ENCODE results near the gene ANO2. TPM values are rescaled to one million over a fixed set of nuclear protein-coding genes. Genes with fewer than 3 reads are reported as not detected.
A peak's percentile ranks its signal among the peaks of the same experiment; 100 is the strongest.

Gene ANO2
- total and polyA plus RNA-seq, 4 donors: 0.03 to 0.25 (median 0.15) TPM

- 78% methylated on average over 5 of the region's 5 CpGs for WGBS
- H3K9ac ChIP-seq (ENCODE audit: low read depth in 1 of 2, low read length in 2 of 2): no peak overlapping the region
- H3K27me3 ChIP-seq (ENCODE audit: control insufficient read depth in 4 of 4, insufficient read depth in 4 of 4, low read length in 3 of 4): no peaks in the 10 kb centered on the region
- H3K4me3 ChIP-seq (ENCODE audit: low read depth in 1 of 3, low read length in 3 of 3): no peak overlapping the region
- no peak overlapping the region for H3K27ac ChIP-seq (ENCODE audit: low read depth in 1 of 2, low read length in 2 of 2)
- H3K9me3 ChIP-seq (ENCODE audit: control insufficient read depth in 4 of 4, low read length in 3 of 4): no peaks in the 10 kb centered on the region
- TF ChIP-seq SP1 (IDR thresholded peaks at IDR 0.05) (no peak), JUND (IDR thresholded peaks at IDR 0.05) (no peak), YY1 (IDR thresholded peaks at IDR 0.05) (no peak), EGR1 (IDR thresholded peaks at IDR 0.05; ENCODE audit: low read depth in 2 of 2) (no peak), TAF1 (conservative IDR thresholded peaks at IDR 0.05) (no peak), NR2F2 (IDR thresholded peaks at IDR 0.05) (no peak), FOXA2 (IDR thresholded peaks at IDR 0.05) (no peak), RAD21 (IDR thresholded peaks at IDR 0.05) (no peak), RXRA (IDR thresholded peaks at IDR 0.05) (no peak), HNF4G (IDR thresholded peaks at IDR 0.05) (no peak), CTCF (IDR thresholded peaks at IDR 0.05; ENCODE audit: low read depth, low read length, missing input control) (no peak), GABPA (IDR thresholded peaks at IDR 0.05 in 1 of 2, conservative IDR thresholded peaks at IDR 0.05 in 1 of 2) (no peak)
- TF ChIP-seq, protein P1, sequence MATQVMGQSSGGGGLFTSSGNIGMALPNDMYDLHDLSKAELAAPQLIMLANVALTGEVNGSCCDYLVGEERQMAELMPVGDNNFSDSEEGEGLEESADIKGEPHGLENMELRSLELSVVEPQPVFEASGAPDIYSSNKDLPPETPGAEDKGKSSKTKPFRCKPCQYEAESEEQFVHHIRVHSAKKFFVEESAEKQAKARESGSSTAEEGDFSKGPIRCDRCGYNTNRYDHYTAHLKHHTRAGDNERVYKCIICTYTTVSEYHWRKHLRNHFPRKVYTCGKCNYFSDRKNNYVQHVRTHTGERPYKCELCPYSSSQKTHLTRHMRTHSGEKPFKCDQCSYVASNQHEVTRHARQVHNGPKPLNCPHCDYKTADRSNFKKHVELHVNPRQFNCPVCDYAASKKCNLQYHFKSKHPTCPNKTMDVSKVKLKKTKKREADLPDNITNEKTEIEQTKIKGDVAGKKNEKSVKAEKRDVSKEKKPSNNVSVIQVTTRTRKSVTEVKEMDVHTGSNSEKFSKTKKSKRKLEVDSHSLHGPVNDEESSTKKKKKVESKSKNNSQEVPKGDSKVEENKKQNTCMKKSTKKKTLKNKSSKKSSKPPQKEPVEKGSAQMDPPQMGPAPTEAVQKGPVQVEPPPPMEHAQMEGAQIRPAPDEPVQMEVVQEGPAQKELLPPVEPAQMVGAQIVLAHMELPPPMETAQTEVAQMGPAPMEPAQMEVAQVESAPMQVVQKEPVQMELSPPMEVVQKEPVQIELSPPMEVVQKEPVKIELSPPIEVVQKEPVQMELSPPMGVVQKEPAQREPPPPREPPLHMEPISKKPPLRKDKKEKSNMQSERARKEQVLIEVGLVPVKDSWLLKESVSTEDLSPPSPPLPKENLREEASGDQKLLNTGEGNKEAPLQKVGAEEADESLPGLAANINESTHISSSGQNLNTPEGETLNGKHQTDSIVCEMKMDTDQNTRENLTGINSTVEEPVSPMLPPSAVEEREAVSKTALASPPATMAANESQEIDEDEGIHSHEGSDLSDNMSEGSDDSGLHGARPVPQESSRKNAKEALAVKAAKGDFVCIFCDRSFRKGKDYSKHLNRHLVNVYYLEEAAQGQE (IDR thresholded peaks at IDR 0.05): no peak
- TF ChIP-seq, protein P2, sequence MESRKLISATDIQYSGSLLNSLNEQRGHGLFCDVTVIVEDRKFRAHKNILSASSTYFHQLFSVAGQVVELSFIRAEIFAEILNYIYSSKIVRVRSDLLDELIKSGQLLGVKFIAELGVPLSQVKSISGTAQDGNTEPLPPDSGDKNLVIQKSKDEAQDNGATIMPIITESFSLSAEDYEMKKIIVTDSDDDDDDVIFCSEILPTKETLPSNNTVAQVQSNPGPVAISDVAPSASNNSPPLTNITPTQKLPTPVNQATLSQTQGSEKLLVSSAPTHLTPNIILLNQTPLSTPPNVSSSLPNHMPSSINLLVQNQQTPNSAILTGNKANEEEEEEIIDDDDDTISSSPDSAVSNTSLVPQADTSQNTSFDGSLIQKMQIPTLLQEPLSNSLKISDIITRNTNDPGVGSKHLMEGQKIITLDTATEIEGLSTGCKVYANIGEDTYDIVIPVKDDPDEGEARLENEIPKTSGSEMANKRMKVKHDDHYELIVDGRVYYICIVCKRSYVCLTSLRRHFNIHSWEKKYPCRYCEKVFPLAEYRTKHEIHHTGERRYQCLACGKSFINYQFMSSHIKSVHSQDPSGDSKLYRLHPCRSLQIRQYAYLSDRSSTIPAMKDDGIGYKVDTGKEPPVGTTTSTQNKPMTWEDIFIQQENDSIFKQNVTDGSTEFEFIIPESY (IDR thresholded peaks at IDR 0.05): no peak
- peak; percentile 24 for DNase-seq (ENCODE audit: low spot score)
- H3K36me3 ChIP-seq (ENCODE audit: control insufficient read depth in 4 of 4, insufficient read depth in 3 of 4, low read depth in 1 of 4, low read length in 3 of 4): no peaks in the 10 kb centered on the region
- no peaks in the 10 kb centered on the region for H3K4me1 ChIP-seq (ENCODE audit: control insufficient read depth in 4 of 4, insufficient read depth in 4 of 4, low read length in 3 of 4)
Observed at GRCh38 chr12:5739917-5740316, 205.1 kb downstream of the ANO2 start.

- H3K9me3 ChIP-seq (ENCODE audit: control insufficient read depth in 4 of 4, low read length in 3 of 4): no peaks in the 10 kb centered on the region
- no peak overlapping the region for H3K4me3 ChIP-seq (ENCODE audit: low read depth in 1 of 3, low read length in 3 of 3)
- DNase-seq (ENCODE audit: low spot score): peak; percentile 12
- no peak overlapping the region for H3K27ac ChIP-seq (ENCODE audit: low read depth in 1 of 2, low read length in 2 of 2)
- no peaks in the 10 kb centered on the region for H3K4me1 ChIP-seq (ENCODE audit: control insufficient read depth in 4 of 4, insufficient read depth in 4 of 4, low read length in 3 of 4)
- 95% methylated on average over 3 of the region's 3 CpGs for WGBS
- no peak overlapping the region for H3K9ac ChIP-seq (ENCODE audit: low read depth in 1 of 2, low read length in 2 of 2)
- no peaks in the 10 kb centered on the region for H3K27me3 ChIP-seq (ENCODE audit: control insufficient read depth in 4 of 4, insufficient read depth in 4 of 4, low read length in 3 of 4)
- H3K36me3 ChIP-seq (ENCODE audit: control insufficient read depth in 4 of 4, insufficient read depth in 3 of 4, low read depth in 1 of 4, low read length in 3 of 4): no peaks in the 10 kb centered on the region
- TF ChIP-seq TAF1 (conservative IDR thresholded peaks at IDR 0.05): no peak
- no peak for TF ChIP-seq CTCF (IDR thresholded peaks at IDR 0.05; ENCODE audit: low read depth, low read length, missing input control)
- TF ChIP-seq, protein P3, sequence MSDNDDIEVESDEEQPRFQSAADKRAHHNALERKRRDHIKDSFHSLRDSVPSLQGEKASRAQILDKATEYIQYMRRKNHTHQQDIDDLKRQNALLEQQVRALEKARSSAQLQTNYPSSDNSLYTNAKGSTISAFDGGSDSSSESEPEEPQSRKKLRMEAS (IDR thresholded peaks at IDR 0.05): no peak
- TF ChIP-seq NR2F2 (IDR thresholded peaks at IDR 0.05): no peak
- no peak for TF ChIP-seq SP1 (IDR thresholded peaks at IDR 0.05)
- TF ChIP-seq JUND (IDR thresholded peaks at IDR 0.05): no peak
- TF ChIP-seq EGR1 (IDR thresholded peaks at IDR 0.05; ENCODE audit: low read depth in 2 of 2): no peak
- no peak for TF ChIP-seq RXRA (IDR thresholded peaks at IDR 0.05)
- no peak for TF ChIP-seq HNF4G (IDR thresholded peaks at IDR 0.05)
- no peak for TF ChIP-seq FOXA1 (IDR thresholded peaks at IDR 0.05)
Observed at GRCh38 chr12:5737778-5738177, 207.3 kb downstream of the ANO2 start.

Data from liver (tissue), 9 donors.